NCI-H774 (cell line): Measurements from ENCODE around the gene WBP2.

Experiments used
- DNase-seq: peaks from one replicate; lab custom pipeline; 2025; lab: John Stamatoyannopoulos, UW

WBP2 gene

GRCh38 chr17:75855310-75856061 is at the start of gene WBP2:
Gene WBP2 (minus strand): TSS chr17:75855335. CDS start chr17:75855297, 38 bp downstream.
- peak; percentile 100 for DNase-seq

- DNase-seq = no peak
These were observed 47.3 kb upstream of the WBP2 start for GRCh38 chr17:75902406-75902805.

- no peak for DNase-seq
These were observed 46.6 kb upstream of the WBP2 start for GRCh38 chr17:75901727-75902126.

GRCh38 chr17:75900691-75901533 is 45.8 kb upstream of the WBP2 start:
- DNase-seq = no peak

- no peak for DNase-seq
These were observed 44.8 kb upstream of the WBP2 start for GRCh38 chr17:75899767-75900468.

- DNase-seq = no peak
These were observed 44.2 kb upstream of the WBP2 start for GRCh38 chr17:75899353-75899752.

GRCh38 chr17:75898791-75899190 is 43.7 kb upstream of the WBP2 start:
- no peak for DNase-seq

GRCh38 chr17:75898065-75898464 is 42.9 kb upstream of the WBP2 start:
- DNase-seq = no peak

- no peak for DNase-seq
These were observed 42.3 kb upstream of the WBP2 start for GRCh38 chr17:75897160-75898019.

GRCh38 chr17:75896415-75897159 is 41.5 kb upstream of the WBP2 start, which contains the start of gene TRIM65:
Gene TRIM65 (minus strand): TSS chr17:75896951. CDS start chr17:75896937, 14 bp downstream.
- peak; percentile 75 for DNase-seq

- DNase-seq = no peak
These were observed 40.4 kb upstream of the WBP2 start for GRCh38 chr17:75895370-75896155.

- DNase-seq = no peak
These were observed 39.1 kb upstream of the WBP2 start for GRCh38 chr17:75894049-75894733.

GRCh38 chr17:75893305-75894048 is 38.3 kb upstream of the WBP2 start:
- DNase-seq = no peak

GRCh38 chr17:75892556-75893224 is 37.6 kb upstream of the WBP2 start:
- DNase-seq = no peak

GRCh38 chr17:75891605-75892555 is 36.7 kb upstream of the WBP2 start:
- DNase-seq = no peak

- DNase-seq = no peak
These were observed 36.0 kb upstream of the WBP2 start for GRCh38 chr17:75891022-75891604.
